Measurements from ENCODE around the gene GOLPH3.

GOLPH3 gene

DNA sequence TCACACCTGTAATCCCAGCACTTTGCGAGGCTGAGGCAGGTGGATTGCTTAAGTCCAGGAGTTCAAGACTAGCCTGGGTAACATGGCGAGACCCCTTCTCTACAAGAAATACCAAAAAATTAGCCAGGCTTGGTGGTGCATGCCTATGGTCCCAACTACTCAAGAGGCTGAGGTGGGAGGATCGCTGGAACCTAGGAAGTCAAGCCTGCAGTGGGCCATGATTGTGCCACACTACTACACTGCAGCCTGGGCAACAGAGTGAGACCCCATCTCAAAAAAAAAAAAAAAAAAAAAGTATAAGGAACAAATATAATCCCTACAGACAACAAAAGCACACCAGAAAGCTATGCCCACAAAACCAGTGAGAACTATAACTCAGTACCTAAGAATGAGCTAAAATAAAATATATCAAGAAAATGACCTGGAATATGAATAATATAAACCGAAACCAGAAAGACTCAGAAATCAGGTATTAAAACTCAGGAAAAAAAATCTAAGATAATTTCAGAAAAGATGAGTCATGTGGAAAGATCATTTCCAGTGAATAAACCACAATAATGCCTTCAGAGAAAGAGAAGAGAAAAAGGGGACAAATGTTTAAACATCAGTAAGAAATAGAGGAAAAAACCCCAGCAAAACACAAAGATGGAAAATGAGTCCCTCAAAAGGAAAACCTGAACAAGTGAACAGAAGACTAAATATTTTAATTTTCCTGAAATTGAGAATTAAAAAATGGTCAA, 57.4 kb downstream of the GOLPH3 start:
- H3K4me3 ChIP-seq (ENCODE audit: control insufficient read depth, low read depth, low read length), result no peak overlapping the region
- TF ChIP-seq, protein P1, sequence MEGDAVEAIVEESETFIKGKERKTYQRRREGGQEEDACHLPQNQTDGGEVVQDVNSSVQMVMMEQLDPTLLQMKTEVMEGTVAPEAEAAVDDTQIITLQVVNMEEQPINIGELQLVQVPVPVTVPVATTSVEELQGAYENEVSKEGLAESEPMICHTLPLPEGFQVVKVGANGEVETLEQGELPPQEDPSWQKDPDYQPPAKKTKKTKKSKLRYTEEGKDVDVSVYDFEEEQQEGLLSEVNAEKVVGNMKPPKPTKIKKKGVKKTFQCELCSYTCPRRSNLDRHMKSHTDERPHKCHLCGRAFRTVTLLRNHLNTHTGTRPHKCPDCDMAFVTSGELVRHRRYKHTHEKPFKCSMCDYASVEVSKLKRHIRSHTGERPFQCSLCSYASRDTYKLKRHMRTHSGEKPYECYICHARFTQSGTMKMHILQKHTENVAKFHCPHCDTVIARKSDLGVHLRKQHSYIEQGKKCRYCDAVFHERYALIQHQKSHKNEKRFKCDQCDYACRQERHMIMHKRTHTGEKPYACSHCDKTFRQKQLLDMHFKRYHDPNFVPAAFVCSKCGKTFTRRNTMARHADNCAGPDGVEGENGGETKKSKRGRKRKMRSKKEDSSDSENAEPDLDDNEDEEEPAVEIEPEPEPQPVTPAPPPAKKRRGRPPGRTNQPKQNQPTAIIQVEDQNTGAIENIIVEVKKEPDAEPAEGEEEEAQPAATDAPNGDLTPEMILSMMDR (IDR thresholded peaks at IDR 0.05; ENCODE audit: control insufficient read depth, insufficient read depth, low read depth, low read length, missing control alignments), result no peak
- DNase-seq (ENCODE audit: low read depth), result no peak

DNA sequence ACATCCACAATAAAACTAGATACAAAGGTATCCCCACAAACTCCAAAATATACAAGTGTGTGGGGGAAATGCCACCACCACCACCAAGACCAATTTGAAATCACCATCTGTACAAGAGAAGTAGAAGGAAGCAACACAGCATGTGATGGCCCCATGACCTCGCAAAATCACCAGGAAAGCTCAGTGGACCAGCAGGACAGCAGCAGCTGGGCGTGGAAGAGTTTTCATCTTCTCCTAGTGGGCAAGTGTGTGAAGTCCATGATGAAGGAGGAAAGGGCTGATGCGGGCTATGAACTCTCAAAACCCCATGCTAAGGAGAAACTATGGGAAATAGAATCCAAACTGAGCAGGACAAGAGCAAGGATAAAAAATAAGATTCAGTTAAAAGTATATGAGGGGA, 58.1 kb downstream of the GOLPH3 start:
- DNase-seq (ENCODE audit: low read depth), result no peak
- TF ChIP-seq, protein P1 (IDR thresholded peaks at IDR 0.05; ENCODE audit: control insufficient read depth, insufficient read depth, low read depth, low read length, missing control alignments), result no peak
- no peak overlapping the region for H3K4me3 ChIP-seq (ENCODE audit: control insufficient read depth, low read depth, low read length)

DNA sequence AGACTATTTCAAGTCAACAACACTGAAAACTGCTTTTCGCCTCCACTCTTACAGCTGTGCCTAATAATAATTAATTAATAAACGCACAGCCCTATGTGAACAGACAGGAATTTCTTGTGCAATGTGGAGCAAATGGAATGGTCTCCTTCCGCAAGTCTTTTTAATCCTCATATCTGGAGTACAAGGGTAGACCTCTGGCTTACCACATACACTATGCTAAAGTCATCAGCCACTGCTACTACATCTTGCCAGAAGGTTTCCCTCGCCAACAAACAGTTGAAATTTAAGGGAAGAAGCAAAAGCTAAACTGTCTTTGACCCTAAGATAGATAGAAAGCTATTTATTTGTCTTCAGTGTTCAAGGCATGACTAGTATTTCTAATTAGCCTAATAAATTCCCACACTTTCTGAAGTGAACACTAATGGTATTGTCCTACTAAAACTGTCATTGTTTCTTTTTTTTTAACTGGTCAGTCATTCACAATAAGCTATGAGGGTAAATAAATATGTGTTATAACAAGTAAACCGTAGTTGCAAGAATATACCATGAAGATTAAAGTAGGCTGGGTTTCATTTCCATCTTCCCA, 63.9 kb downstream of the GOLPH3 start:
- TF ChIP-seq, protein P1 (IDR thresholded peaks at IDR 0.05; ENCODE audit: control insufficient read depth, insufficient read depth, low read depth, low read length, missing control alignments), result no peak
- no peak overlapping the region for H3K4me3 ChIP-seq (ENCODE audit: control insufficient read depth, low read depth, low read length)
- no peak for DNase-seq (ENCODE audit: low read depth)

DNA sequence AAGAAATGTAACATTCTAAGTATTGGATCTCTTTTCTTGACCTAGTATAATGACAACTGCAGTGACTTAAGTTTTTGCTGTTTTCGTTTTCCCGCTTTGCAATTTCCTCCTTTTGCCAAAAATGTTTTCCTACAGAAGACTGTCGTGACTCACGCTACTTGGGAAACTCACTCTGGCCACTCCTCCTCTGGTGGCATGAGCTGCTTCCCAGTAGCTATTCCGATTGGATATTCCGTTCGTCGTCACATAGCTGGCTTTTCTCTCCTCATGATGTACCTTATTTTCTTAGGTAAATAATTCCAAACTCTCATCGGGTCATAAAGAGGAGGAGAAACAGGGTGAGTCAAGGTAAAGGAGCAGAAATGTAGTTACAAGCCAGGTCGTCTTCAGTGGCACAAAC, 64.9 kb downstream of the GOLPH3 start:
- DNase-seq (ENCODE audit: low read depth), result peak; percentile 31
- TF ChIP-seq, protein P1 (IDR thresholded peaks at IDR 0.05; ENCODE audit: control insufficient read depth, insufficient read depth, low read depth, low read length, missing control alignments), result no peak
- H3K4me3 ChIP-seq (ENCODE audit: control insufficient read depth, low read depth, low read length), result no peak overlapping the region

DNA sequence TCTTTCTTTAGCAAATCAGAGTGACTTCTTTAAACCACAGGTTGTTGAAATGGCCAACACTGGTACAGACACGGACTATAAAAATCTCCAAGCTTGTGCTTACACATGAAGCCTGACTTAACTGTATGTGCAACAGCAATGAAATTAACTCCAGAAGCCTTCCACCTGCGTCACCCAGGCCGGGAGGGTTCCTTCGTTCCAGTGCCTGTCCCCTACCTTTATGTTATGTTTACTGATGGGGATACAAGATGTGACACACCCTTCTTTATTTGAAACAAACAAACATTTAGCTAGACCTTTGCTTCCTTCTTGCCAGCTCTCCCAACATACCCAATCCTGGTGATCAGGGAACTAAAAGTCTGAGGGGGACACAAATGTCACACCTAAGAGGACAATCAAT, 66.0 kb downstream of the GOLPH3 start:
- no peak overlapping the region for H3K4me3 ChIP-seq (ENCODE audit: control insufficient read depth, low read depth, low read length)
- TF ChIP-seq, protein P1 (IDR thresholded peaks at IDR 0.05; ENCODE audit: control insufficient read depth, insufficient read depth, low read depth, low read length, missing control alignments), result no peak
- DNase-seq (ENCODE audit: low read depth), result no peak

DNA sequence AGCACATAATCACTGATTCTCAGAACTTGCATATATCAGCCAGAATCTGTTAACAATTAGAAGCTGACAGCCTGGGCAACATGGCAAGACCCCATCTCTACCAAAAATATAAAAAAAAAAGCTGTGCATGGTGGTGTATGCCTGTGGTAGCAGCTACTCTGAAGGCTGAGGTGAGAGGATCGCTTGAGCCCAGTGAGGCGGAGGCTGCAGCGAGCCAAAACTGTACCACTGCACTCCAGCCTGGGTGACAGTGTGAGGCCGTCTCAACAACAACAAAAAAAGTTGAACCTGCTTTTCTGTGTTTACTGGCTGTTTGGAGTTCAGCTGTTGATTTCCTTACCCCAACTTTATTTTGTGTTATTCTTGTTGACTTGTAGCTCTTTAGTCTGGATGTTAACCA, 66.8 kb downstream of the GOLPH3 start:
- DNase-seq (ENCODE audit: low read depth), result no peak
- H3K4me3 ChIP-seq (ENCODE audit: control insufficient read depth, low read depth, low read length), result no peak overlapping the region
- TF ChIP-seq, protein P1 (IDR thresholded peaks at IDR 0.05; ENCODE audit: control insufficient read depth, insufficient read depth, low read depth, low read length, missing control alignments), result no peak

Measured in AG09309 (cell line).